Measurements from ENCODE around the gene PPP1R11.

- TF ChIP-seq POLR2AphosphoS5 (IDR thresholded peaks at IDR 0.05) (no peak), CTCF (IDR thresholded peaks at IDR 0.05) (no peak)
Measured at GRCh38 chr6:30112402-30112994, 45.5 kb downstream of the PPP1R11 start.
